AML-193 (cell line): ENCODE measurements around the gene GPR34.
"Not testable (repeated sequence)": the region's sequence is repeated elsewhere in the genome, so short reads cannot be mapped to it uniquely, and the experiment has no call there.

Experiments
- DNase-seq, 2 experiments: peaks; one replicate each; lab custom pipeline; 2025; lab: John Stamatoyannopoulos, UW

Gene GPR34, protein sequence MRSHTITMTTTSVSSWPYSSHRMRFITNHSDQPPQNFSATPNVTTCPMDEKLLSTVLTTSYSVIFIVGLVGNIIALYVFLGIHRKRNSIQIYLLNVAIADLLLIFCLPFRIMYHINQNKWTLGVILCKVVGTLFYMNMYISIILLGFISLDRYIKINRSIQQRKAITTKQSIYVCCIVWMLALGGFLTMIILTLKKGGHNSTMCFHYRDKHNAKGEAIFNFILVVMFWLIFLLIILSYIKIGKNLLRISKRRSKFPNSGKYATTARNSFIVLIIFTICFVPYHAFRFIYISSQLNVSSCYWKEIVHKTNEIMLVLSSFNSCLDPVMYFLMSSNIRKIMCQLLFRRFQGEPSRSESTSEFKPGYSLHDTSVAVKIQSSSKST

DNA sequence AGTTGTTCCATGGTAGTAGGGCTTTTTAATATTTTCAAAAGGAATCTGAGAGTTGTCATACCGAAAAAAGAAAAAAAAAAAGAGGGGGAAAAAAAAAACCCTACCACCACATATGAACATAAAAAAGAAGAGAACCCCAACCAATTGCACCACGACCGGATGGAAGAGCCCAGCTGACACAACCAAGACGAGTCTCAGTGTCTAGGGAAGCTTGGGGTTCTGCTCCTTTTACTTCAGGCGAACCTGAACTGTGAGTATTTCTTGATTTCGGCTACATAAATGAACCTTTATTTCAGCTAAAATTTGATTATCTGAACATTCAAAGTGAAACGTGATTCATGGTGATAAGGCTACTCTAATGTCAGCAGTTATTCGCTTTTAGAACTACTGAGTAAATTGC, at the start of gene GPR34:
Gene GPR34, plus strand, starts transcription at position 139 of the 400 bp plus-strand sequence. CDS start 6,661 bp downstream, outside the sequence.
- DNase-seq = peak; percentile 10 to 11

DNA sequence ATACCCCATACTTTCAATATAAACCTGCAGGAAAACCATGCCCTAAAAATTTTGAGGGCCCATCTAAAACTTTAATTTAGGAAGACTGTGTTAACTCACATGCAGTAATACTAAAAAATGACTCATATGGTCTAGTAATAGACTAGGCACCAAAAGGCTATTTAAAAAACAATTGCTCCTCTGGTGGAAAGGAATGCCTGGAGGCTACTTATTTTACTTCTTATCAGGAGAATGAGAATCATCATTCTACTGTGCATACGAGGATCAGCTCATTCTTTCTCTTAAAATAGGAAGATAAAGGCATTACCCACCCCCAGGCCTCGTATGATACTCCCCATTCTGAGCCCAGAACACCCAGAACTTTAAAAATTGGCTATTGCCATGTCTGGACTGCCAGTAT, 42.6 kb upstream of the GPR34 start:
- DNase-seq = not testable (repeated sequence)

DNA sequence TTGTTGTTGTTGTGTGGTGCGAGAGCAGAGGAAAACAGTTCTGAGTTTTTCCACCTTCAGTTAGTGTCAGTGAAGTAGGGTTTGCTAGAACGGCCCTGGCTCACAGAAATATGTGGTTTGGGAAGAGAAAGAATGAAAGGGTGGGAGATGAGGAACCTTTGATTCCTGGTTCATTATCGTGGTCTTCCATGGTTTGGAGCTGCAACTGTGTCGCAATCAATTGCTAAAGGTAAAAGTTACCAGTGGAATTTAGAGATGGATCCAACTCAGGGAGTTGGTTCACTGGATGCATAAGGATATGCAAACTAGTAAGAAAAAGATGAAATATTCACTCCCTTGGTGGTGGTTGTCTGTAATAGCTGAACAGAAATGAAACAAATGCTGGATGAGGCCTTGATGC, 35.6 kb upstream of the GPR34 start:
- DNase-seq = no peak

DNA sequence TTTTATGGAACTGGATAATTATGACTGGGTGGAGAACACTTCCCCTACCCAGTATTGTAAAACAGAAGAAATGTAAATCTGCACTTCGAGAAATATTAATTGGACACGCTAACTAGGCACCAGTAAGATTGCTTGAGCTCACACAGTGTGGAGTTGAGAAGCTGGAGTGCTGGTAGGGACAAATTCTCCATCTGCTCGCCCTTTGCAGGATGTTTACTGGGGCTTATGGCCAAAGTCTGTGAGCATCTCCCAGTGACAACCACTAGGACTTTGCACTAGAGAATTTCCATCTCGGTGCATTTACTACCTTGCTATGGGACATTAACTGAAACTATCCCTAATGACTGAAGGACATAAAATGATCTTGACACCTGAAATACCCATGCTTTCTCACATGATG, 33.7 kb upstream of the GPR34 start:
- DNase-seq = no peak

DNA sequence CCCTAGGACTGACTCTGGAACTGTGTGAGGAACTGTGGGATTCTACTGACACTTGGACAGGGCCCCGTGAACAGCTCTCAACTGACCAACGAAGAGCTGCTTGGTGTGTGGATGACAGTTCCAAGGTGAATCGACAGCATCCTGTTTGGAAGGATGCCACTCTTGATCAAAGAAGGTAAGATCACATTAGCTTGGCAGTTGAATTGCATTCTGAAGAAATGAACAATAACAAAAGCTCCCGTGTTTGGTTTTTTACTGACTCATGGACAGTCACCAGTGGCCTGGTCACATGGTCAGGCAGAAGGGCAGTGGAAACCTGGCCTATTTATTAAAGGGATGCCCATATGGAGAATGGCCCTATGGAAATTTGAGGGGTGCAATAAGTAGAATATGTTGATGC, 33.1 kb upstream of the GPR34 start:
- no peak for DNase-seq

DNA sequence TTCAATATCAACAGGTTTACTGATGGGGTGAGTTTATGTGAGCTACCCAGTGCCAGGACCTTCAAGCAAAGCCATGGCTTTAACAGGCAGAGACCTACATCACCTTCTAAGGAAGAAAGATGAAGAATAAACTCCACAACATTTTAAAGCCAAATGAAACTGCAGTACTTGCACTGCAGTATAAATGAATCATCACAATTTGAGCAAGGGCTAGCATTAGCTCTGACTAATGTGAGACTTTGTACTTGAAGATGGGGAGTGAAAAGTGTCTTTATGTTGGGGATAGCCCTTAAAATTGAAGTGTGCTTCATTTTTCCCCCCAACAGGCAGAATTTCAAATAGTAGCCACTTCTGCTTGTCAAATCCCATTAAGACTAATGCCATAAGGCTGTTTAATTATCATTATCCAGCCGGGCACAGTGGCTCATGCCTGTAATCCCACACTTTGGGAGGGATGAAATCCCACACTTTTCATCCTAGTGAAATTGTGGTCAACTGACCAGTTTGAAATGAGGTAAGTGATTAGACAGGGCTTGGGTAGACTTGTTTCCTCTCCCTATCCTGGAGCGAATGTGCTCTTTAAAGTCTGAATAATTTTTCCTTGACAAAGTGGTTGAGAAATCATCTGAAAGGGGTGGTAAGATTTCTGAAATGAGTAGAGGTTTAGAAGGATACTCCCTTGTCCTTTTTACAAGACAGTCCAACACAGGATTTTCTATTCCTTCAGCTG, 27.2 kb upstream of the GPR34 start:
- DNase-seq = no peak

DNA sequence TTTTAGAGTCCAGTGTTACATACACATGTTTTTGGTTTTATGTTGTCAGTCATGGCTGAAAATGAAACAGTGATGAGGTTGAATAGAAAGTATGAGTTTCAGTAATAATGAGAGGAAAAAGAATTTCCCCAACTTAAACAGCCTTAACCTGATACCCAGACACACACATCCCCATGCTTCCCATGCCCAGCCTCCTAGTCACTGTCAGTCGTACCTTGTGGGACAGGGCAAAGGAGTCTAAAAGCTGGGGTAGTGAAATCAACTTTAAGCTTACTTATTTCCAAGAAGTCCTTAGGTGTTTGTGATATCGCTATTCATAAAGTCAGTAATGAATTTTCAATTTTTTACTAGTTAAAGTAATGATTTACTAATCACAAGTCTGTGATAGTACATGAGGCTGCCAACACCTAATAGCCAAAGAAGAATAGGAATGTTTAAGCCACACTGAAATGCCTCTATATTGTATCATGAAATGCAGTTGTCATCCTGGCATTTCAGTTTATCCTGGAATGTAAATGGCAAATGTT, 24.3 kb upstream of the GPR34 start:
- no peak for DNase-seq

DNA sequence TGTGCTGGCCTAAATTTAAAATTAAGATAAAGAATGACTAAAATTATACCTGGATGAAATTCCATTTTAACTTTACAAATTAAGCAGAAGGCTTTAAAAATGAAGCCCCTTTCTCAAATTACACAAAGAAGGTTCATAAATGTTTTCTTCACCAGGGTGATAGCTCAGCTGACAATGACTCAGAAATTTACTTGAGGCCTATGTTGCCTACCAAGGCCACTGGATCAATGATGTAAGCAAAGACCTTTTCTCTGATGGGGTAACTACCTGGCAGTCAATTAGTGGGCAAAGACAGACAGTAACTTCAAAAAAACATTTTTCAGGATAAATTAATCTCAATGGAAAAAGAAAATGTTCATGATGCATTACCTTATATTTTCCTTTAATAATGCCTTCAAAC, 23.9 kb upstream of the GPR34 start:
- no peak for DNase-seq

DNA sequence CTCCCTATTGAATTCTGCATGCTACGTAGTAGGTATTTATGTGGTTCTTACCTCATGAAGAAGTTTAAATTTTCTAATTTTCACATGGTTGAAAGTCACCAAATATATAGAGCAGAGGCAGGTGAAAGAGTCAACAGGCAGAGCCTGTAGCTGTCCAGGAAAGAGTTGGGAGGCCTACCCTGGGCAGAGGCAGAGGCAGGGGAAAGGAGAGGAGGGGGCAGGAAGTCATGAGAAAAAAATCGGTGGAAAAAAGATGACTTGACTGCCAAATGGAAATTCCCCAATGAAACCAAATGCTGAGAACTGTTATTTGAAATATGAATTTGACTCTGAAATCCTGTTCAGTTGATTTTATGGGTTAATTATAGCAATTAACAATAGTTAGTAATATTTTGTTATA, 23.1 kb upstream of the GPR34 start:
- DNase-seq = no peak

DNA sequence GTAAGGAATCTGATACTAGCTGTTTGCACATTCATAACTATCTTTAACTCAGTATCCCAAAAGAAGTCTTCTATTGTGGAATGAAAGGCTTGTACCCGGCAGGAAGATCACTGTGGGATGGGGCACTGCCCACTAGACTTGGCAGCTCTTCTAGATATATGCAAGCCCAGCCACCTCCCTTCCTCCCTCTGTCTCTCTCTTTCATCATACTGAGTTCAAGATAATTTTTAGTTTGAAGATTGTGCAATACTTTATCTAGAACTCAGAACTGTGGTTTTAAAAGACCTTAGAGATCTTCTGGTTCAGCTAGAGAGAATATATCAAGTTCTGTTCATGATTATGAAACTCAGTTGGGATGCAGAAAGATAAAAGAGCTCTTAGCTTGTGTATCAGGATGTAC, 22.5 kb upstream of the GPR34 start:
- DNase-seq = peak in 1 of 2 experiments; percentile 13

DNA sequence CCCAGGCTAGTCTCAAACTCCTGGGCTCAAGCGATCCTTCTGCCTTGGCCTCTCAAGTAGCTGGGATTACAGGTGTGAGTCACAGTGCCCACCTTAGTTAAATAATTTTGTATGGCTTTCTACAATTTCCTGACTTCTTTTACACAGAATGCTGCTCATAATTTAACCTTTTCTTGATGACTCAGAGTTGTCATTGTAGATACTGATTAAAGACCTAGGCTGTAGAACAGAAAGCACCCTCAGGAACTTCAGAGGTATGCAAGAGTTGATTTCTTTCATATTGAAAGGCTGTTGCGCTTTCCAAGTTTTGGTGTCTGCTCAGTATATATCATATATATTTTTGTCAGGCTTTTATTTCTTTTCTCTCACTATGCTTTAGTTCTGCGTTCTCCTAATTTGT, 21.1 kb upstream of the GPR34 start:
- DNase-seq = no peak

DNA sequence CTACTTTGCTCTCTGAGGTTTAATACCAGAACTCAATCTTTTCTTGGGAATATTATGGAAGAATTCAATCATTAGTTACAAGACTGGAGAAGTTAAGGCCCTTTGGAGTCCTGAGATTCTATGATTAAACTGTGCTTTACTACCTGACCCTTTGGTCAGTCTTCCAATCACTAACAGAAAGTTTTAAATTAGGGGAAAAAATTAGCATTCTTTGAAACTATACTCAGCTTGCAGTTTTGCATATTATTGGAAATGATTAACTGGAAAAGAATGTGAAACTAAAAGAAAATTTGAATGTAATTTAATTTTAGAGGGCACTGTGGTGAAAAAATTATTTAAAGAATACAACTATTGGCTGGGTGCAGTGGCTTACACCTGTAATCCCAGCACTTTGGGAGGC, 18.7 kb upstream of the GPR34 start:
- no peak for DNase-seq

DNA sequence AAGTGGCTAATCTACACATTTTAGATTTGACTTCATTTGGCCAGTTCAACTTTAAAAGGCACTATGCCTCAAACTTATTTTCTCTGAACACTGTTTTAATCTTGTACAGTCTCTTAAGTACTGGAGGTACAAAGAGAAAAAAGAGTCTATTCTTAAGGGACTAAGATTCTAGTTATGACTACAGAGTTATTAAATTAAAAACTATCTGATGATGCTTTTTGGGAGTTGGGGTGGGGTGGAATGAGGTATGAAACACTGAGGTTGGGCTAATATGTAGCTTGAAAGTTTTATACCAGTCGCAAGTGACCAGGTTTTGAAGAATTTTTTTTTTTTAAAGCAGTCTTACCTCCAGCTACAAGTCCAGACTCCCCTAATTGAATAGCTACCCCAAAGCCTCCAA, 17.7 kb upstream of the GPR34 start:
- no peak for DNase-seq

DNA sequence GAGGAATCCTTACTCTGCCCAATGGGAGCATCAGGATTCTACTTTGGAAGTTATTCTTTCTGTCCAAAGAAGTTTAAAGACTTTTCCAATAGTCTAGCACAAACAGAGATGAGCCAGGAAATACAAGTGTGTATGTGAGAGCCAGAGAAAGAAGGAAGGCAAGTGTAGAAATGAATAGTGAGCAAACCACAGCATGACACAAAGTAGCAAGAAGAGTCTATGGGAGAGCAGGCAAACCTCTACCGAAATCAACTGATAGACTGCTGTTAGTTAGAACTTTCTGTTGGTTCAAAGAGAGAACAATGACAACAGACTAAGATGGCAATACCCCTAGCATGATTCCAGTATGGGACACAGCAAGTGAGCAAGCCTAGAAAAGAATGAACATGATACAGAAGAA, 16.1 kb upstream of the GPR34 start:
- no peak for DNase-seq

DNA sequence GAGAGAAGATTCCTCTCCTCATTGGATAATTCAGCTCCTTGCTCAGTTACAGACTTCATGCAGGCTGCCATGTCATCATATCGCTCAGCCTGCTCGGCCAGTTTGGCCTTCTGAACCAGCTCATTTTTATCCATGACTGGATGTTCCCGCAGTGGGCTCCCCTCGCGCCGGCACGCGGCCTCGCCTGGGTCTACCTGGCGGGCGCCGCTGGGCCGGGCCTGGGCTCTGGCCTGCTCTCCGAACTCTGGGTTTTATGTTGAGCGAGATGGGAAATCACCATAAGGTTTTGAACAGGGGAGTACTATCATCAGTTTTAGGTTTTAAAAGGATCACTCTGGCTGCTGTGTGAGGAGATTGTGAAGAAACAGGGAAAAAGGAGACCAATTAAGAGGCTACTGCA, 12.4 kb upstream of the GPR34 start:
- not testable (repeated sequence) for DNase-seq

DNA sequence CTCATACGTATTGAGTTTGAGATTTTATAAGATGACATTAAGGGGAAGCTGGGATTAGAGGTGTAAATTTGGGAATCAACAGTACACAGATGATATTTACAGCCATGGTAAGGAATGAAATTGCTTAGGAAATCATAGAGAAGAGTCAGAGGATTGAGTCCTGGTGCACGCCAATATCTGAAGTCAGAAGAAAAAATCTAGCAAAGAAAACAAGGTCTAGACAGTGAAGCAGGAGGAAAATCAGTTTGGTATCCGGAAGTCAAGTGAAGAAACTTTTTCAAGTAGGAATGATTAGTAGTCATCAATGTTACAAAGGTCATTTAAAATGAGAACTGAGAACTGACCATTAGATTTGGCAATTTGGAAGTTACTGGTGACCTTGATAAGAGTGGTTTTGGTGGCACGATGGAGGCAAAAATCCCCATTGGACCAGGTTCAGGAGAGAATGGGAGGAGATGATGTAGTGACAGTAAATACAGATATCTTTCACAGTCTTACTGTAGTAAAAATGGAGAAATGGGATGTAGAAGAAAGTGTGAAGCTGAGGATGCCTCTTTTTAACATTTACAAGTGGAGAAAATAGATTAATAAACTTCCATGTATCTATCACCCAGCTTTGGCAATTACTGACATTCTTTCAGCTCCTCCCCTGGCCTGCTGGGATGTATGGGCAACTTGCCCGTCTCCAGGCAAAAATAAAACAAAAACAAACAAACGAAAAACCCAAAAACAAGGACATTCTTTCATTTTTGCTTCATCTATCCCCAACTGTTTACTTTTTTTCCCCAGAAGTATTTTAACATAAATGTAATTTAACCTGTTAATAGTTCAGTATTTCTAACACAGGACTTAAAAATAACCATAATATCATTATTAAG, 11.4 kb upstream of the GPR34 start:
- DNase-seq = no peak

DNA sequence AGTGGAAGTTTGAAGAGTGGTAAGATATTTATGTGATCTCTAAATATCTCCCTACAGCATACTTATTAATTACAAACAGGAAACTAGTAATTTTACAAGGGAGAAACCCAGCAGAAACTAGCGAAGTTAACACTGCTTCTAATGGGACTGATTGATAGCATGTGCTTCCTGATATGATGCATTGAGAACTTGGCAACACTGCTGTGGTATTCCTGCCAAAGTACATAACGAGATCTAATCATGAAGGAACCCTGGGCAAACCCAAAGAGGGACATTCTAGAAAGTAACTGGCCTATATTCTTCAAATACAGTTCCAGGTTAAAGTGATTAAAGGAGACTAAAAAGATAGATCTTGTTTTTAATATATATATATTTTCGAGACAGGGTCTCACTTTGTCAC, 4.6 kb upstream of the GPR34 start:
- DNase-seq = no peak

DNA sequence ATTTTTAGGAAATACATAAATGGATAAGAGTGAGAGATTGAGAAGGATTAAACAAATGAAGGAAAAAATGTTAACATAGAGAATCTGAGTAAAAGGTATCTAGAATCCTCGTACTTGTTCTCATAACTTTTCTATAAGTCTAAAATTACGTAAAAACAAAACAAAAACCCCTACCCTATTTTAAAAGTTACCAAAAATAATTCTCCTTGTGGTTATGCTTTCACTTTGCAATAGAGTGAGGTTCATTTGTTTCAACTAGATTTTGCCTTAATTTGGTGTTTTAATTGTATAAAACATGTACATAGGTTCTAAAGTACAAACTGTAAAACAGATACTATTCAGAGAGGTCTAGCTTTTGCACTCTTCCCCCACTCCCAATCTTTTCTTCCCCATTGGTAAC, 3.8 kb upstream of the GPR34 start:
- no peak for DNase-seq

DNA sequence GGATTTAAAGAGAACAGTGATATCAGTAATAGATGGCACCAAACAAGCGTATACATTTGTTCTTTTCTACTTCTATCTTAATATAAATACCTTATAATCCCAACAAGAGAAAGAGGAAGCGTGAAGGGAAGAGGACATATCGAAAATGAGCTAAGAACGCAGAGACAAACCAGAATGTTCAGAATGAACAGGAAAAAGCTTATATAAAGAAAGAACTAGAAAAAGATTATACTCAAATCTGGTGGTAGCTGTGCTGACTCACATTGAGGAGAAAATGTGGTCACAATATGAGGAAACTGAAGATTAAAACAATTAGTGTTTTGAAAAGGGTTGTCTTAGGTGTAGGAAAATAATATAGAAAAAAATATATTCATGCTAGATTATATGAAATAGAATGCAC, 2.0 kb upstream of the GPR34 start:
- peak; percentile 24 to 36 for DNase-seq

DNA sequence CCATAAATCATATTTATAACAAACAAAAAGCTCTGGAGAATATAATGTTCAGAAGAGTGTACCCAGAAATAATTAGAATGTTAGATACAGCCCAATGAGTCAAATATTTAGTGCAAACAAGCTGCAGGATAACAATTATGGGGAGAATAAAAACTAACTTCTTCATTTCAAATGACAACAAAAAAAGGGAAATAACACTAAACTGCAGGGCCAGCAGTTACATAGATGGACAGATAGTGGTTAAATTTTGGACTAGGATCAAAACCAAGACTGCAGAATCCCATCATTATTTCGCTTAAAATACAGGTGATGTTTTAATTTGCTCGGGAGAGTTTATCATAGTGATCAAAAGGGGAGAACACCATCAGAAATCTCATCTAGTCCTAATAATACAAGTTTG, 617 bp upstream of the GPR34 start:
- peak; percentile 25 to 31 for DNase-seq

DNA sequence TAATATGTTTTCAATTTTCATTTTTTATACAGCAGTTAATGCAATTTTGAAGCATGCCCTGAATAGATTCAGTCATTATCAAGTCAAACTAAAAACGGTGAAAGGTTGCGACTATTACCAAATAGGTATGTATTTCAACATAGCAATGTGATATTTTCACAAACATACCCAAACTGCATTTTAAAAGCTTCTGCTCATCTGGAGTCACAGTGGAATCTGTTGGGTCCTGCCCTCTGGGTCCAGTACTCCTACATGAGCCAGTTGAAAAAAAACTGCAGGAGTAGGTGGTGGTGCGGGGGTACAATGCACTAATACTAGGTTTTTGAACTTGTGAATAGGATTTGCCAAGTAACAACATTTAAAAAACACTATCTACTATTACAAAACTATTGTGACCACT, 938 bp downstream of the GPR34 start:
- DNase-seq = no peak

DNA sequence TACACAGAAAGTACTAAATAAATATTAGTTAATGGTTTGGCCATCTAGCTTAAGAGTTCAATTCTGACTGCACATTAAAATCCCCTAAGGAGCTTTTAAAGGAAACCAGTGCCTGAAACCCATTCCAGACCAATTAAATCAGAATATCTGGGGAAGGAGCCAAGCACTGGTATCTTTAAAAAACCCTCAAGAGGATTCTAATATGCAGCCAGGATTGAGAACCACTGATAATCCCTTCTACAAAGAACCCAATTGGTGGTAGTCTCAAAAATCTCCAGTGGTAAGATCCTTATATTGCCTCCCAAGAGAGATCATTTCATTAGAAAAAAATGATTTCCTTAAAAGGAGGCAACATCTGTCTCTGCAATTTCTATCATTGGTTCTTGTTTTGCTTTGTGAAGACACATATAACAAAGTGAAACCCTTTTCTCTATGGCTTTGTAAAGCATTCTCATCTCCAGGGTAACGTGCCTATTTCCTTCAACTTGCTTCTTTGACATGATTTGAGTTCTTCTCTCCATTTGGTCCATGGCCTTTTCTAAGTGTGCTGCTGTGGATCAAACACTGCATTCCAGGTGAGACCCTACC, 3.5 kb downstream of the GPR34 start:
- DNase-seq = no peak
